ENCODE measurements around the gene TRAK1.

TRAK1 gene

GRCh38 chr3:42228796-42229195, 137.6 kb downstream of the TRAK1 start:
- Histone ChIP-seq H3K9me3 (replicated peaks; ENCODE audit: low read length) (no peaks in the 10 kb centered on the region), H3K4me1 (ENCODE audit: control insufficient read depth, insufficient read depth, low read length) (no peaks in the 10 kb centered on the region), H3K27me3 (ENCODE audit: control insufficient read depth, insufficient read depth, low read length) (peaks cover 8% of the 10 kb centered on the region), H3K36me3 (ENCODE audit: insufficient read depth, low read length) (peaks cover 10% of the 10 kb centered on the region), H3K9ac (ENCODE audit: low read depth, low read length) (no peak overlapping the region), H3K4me2 (ENCODE audit: low read length) (no peak overlapping the region), H3K4me3 (ENCODE audit: low read length) (no peak overlapping the region)

GRCh38 chr3:42229266-42229941, 138.2 kb downstream of the TRAK1 start:
- H3K27me3 ChIP-seq (ENCODE audit: control insufficient read depth, insufficient read depth, low read length): peaks cover 14% of the 10 kb centered on the region
- H3K4me2 ChIP-seq (ENCODE audit: low read length): peak overlapping the region; percentile 70
- no peaks in the 10 kb centered on the region for H3K9me3 ChIP-seq (replicated peaks; ENCODE audit: low read length)
- no peak overlapping the region for H3K9ac ChIP-seq (ENCODE audit: low read depth, low read length)
- H3K36me3 ChIP-seq (ENCODE audit: insufficient read depth, low read length): peaks cover 6% of the 10 kb centered on the region
- H3K4me1 ChIP-seq (ENCODE audit: control insufficient read depth, insufficient read depth, low read length): no peaks in the 10 kb centered on the region
- no peak overlapping the region for H3K4me3 ChIP-seq (ENCODE audit: low read length)

- Histone ChIP-seq H3K9ac (ENCODE audit: low read depth, low read length) (no peak overlapping the region), H3K4me2 (ENCODE audit: low read length) (peak overlapping the region; percentile 70), H3K27me3 (ENCODE audit: control insufficient read depth, insufficient read depth, low read length) (peaks cover 19% of the 10 kb centered on the region), H3K9me3 (replicated peaks; ENCODE audit: low read length) (no peaks in the 10 kb centered on the region), H3K4me3 (ENCODE audit: low read length) (no peak overlapping the region), H3K36me3 (ENCODE audit: insufficient read depth, low read length) (peaks cover 6% of the 10 kb centered on the region), H3K4me1 (ENCODE audit: control insufficient read depth, insufficient read depth, low read length) (no peaks in the 10 kb centered on the region)
Observed at GRCh38 chr3:42229942-42230688, 139.0 kb downstream of the TRAK1 start.

GRCh38 chr3:42230860-42231259, 139.7 kb downstream of the TRAK1 start:
- peaks cover 21% of the 10 kb centered on the region for H3K27me3 ChIP-seq (ENCODE audit: control insufficient read depth, insufficient read depth, low read length)

GRCh38 chr3:42235532-42235931, 144.4 kb downstream of the TRAK1 start:
- peaks cover 5% of the 10 kb centered on the region for H3K9me3 ChIP-seq (replicated peaks; ENCODE audit: low read length)
- no peak overlapping the region for H3K4me3 ChIP-seq (ENCODE audit: low read length)
- H3K36me3 ChIP-seq (ENCODE audit: insufficient read depth, low read length): no peaks in the 10 kb centered on the region
- no peaks in the 10 kb centered on the region for H3K4me1 ChIP-seq (ENCODE audit: control insufficient read depth, insufficient read depth, low read length)
- peaks cover 30% of the 10 kb centered on the region for H3K27me3 ChIP-seq (ENCODE audit: control insufficient read depth, insufficient read depth, low read length)
- H3K9ac ChIP-seq (ENCODE audit: low read depth, low read length): no peak overlapping the region
- H3K4me2 ChIP-seq (ENCODE audit: low read length): no peak overlapping the region

More at GRCh38 chr3:42230860-42231259, 139.7 kb downstream of the TRAK1 start:
- Histone ChIP-seq H3K4me1 (ENCODE audit: control insufficient read depth, insufficient read depth, low read length) (no peaks in the 10 kb centered on the region), H3K4me3 (ENCODE audit: low read length) (no peak overlapping the region), H3K9me3 (replicated peaks; ENCODE audit: low read length) (no peaks in the 10 kb centered on the region), H3K36me3 (ENCODE audit: insufficient read depth, low read length) (no peaks in the 10 kb centered on the region), H3K4me2 (ENCODE audit: low read length) (no peak overlapping the region), H3K9ac (ENCODE audit: low read depth, low read length) (no peak overlapping the region)

GRCh38 chr3:42236611-42237010, 145.5 kb downstream of the TRAK1 start:
- no peaks in the 10 kb centered on the region for H3K36me3 ChIP-seq (ENCODE audit: insufficient read depth, low read length)
- H3K9ac ChIP-seq (ENCODE audit: low read depth, low read length): no peak overlapping the region
- no peaks in the 10 kb centered on the region for H3K4me1 ChIP-seq (ENCODE audit: control insufficient read depth, insufficient read depth, low read length)
- no peak overlapping the region for H3K4me3 ChIP-seq (ENCODE audit: low read length)
- H3K27me3 ChIP-seq (ENCODE audit: control insufficient read depth, insufficient read depth, low read length): peaks cover 22% of the 10 kb centered on the region
- H3K9me3 ChIP-seq (replicated peaks; ENCODE audit: low read length): peaks cover 5% of the 10 kb centered on the region
- no peak overlapping the region for H3K4me2 ChIP-seq (ENCODE audit: low read length)

- Histone ChIP-seq H3K9ac (ENCODE audit: low read depth, low read length) (no peak overlapping the region), H3K4me2 (ENCODE audit: low read length) (no peak overlapping the region), H3K36me3 (ENCODE audit: insufficient read depth, low read length) (no peaks in the 10 kb centered on the region), H3K9me3 (replicated peaks; ENCODE audit: low read length) (no peaks in the 10 kb centered on the region), H3K27me3 (ENCODE audit: control insufficient read depth, insufficient read depth, low read length) (peaks cover 52% of the 10 kb centered on the region), H3K4me1 (ENCODE audit: control insufficient read depth, insufficient read depth, low read length) (no peaks in the 10 kb centered on the region), H3K4me3 (ENCODE audit: low read length) (no peak overlapping the region)
Observed at GRCh38 chr3:42246091-42246490, 154.9 kb downstream of the TRAK1 start.

GRCh38 chr3:42247576-42248027, 156.4 kb downstream of the TRAK1 start:
- Histone ChIP-seq H3K4me2 (ENCODE audit: low read length) (peak overlapping the region; percentile 56), H3K4me1 (ENCODE audit: control insufficient read depth, insufficient read depth, low read length) (no peaks in the 10 kb centered on the region), H3K27me3 (ENCODE audit: control insufficient read depth, insufficient read depth, low read length) (peaks cover 52% of the 10 kb centered on the region), H3K36me3 (ENCODE audit: insufficient read depth, low read length) (no peaks in the 10 kb centered on the region), H3K9me3 (replicated peaks; ENCODE audit: low read length) (no peaks in the 10 kb centered on the region), H3K4me3 (ENCODE audit: low read length) (no peak overlapping the region), H3K9ac (ENCODE audit: low read depth, low read length) (no peak overlapping the region)

- peaks cover 15% of the 10 kb centered on the region for H3K4me1 ChIP-seq (ENCODE audit: control insufficient read depth, insufficient read depth, low read length)
- H3K27me3 ChIP-seq (ENCODE audit: control insufficient read depth, insufficient read depth, low read length): peaks cover 44% of the 10 kb centered on the region
- no peak overlapping the region for H3K4me3 ChIP-seq (ENCODE audit: low read length)
- no peak overlapping the region for H3K4me2 ChIP-seq (ENCODE audit: low read length)
- no peak overlapping the region for H3K9ac ChIP-seq (ENCODE audit: low read depth, low read length)
- H3K36me3 ChIP-seq (ENCODE audit: insufficient read depth, low read length): no peaks in the 10 kb centered on the region
- H3K9me3 ChIP-seq (replicated peaks; ENCODE audit: low read length): no peaks in the 10 kb centered on the region
Observed at GRCh38 chr3:42250761-42251160, 159.6 kb downstream of the TRAK1 start.

- H3K36me3 ChIP-seq (ENCODE audit: insufficient read depth, low read length): no peaks in the 10 kb centered on the region
- H3K4me1 ChIP-seq (ENCODE audit: control insufficient read depth, insufficient read depth, low read length): peaks cover 26% of the 10 kb centered on the region
- no peak overlapping the region for H3K4me2 ChIP-seq (ENCODE audit: low read length)
- H3K9me3 ChIP-seq (replicated peaks; ENCODE audit: low read length): no peaks in the 10 kb centered on the region
- no peak overlapping the region for H3K9ac ChIP-seq (ENCODE audit: low read depth, low read length)
- H3K27me3 ChIP-seq (ENCODE audit: control insufficient read depth, insufficient read depth, low read length): peaks cover 7% of the 10 kb centered on the region
- H3K4me3 ChIP-seq (ENCODE audit: low read length): no peak overlapping the region
Observed at GRCh38 chr3:42254566-42254965, 163.4 kb downstream of the TRAK1 start.

GRCh38 chr3:42256135-42256819, 165.1 kb downstream of the TRAK1 start:
- peaks cover 7% of the 10 kb centered on the region for H3K27me3 ChIP-seq (ENCODE audit: control insufficient read depth, insufficient read depth, low read length)
- H3K4me3 ChIP-seq (ENCODE audit: low read length): no peak overlapping the region
- no peaks in the 10 kb centered on the region for H3K9me3 ChIP-seq (replicated peaks; ENCODE audit: low read length)
- peaks cover 26% of the 10 kb centered on the region for H3K4me1 ChIP-seq (ENCODE audit: control insufficient read depth, insufficient read depth, low read length)
- no peak overlapping the region for H3K9ac ChIP-seq (ENCODE audit: low read depth, low read length)
- H3K4me2 ChIP-seq (ENCODE audit: low read length): peak overlapping the region; percentile 3
- H3K36me3 ChIP-seq (ENCODE audit: insufficient read depth, low read length): no peaks in the 10 kb centered on the region

Measured in skeletal muscle satellite cell (primary cell).